HCT116 (cell line): ENCODE results near the gene MPHOSPH8. TPM values are rescaled to one million over a fixed set of nuclear protein-coding genes. Genes with fewer than 3 reads are reported as not detected.

ENCODE experiments used
- ATAC-seq: fragments of 200-7000 bp; cut with Tn5 transposase; 2 replicates; pipeline ENCODE4 v1.9.1; 2020; ENCODE audit warnings: mild to moderate bottlenecking, moderate library complexity
- BruUV-seq: library from RNA; stranded (reverse); fragments of 400-500 nt; replicated peaks from 2 replicates; lab custom pipeline; 2021; lab: Mats Ljungman, UMichigan
- CTCF ChIA-PET: fragments of 300-600 bp; sonication (Branson Sonifier 250); formaldehyde crosslinking; loops from one replicate; lab custom pipeline; 2021; ENCODE audit warnings: antibody characterized with exemption; lab: Charles Lee
- POLR2A ChIA-PET: fragments of 300-600, 350-600 bp; sonication (Branson Sonifier 250); formaldehyde crosslinking; loops from one replicate; lab custom pipeline; 2021; ENCODE audit warnings: antibody characterized with exemption; lab: Charles Lee
- RAD21 ChIA-PET, 2 experiments: fragments of 300-600 bp; sonication (Branson Sonifier 250); formaldehyde crosslinking; loops; one replicate each; lab custom pipeline; 2023; ENCODE audit warnings: low total read pairs in 2 of 2; ENCODE audit not compliant: uncharacterized antibody in 2 of 2, unreplicated experiment in 2 of 2, low non-redundant PET in 1 of 2; lab: Charles Lee
- DNase-seq: peaks from one replicate; pipeline ENCODE4 v3.0.0-alpha.2; 2010; ENCODE audit warnings: low read depth, low spot score
- H2AFZ ChIP-seq: fragments of 200-600 bp; shearing (Covaris generic), sonication (generic); 2 replicates; pipeline ENCODE4 v1.6.1; 2017; ENCODE audit warnings: low read depth, mixed run types, mixed read lengths, antibody characterized with exemption, low read length; ENCODE audit not compliant: poor library complexity, severe bottlenecking
- H3K27ac ChIP-seq: 2 replicates; pipeline ENCODE4 v1.5.1; 2012; ENCODE audit warnings: low read depth, low read length
- H3K27me3 ChIP-seq: fragments of 200-600 bp; sonication (generic); 2 replicates; pipeline ENCODE4 v1.6.1; 2016; ENCODE audit warnings: mixed run types, low read length, mixed read lengths; ENCODE audit not compliant: insufficient read depth
- H3K36me3 ChIP-seq, 2 experiments: fragments of 200-500 bp in 1 of 2; fragments of 200-600 bp in 1 of 2; sonication (Bioruptor generic) in 1 of 2; sonication (generic) in 1 of 2; 2 replicates each; pipeline versions ENCODE4 v1.5.1 to v1.6.1; 2014 to 2016; ENCODE audit warnings: low read length in 2 of 2, inconsistent platforms in 1 of 2, mixed read lengths in 1 of 2, mixed run types in 1 of 2; ENCODE audit not compliant: insufficient read depth in 2 of 2, control insufficient read depth in 1 of 2
- H3K4me1 ChIP-seq, 2 experiments: fragments of 200-600 bp in 1 of 2; sonication (generic) in 1 of 2; 2 replicates each; pipeline versions ENCODE4 v1.5.1 to v1.6.1; 2012 to 2017; ENCODE audit warnings: low read length in 2 of 2, inconsistent platforms in 1 of 2, mild to moderate bottlenecking in 1 of 2, mixed read lengths in 1 of 2, mixed run types in 1 of 2, moderate library complexity in 1 of 2; ENCODE audit not compliant: insufficient read depth in 2 of 2, control insufficient read depth in 1 of 2
- H3K4me2 ChIP-seq: fragments of 200-600 bp; sonication (generic); 2 replicates; pipeline ENCODE4 v1.6.1; 2017; ENCODE audit warnings: mixed run types, low read length, mixed read lengths
- H3K4me3 ChIP-seq, 2 experiments: fragments of 200-600 bp in 1 of 2; sonication (generic) in 1 of 2; replicated peaks in 1 of 2; 2 replicates each; pipeline ENCODE4 v1.5.1; 2011 to 2016; ENCODE audit warnings: low read length in 2 of 2, control low read depth in 1 of 2, low read depth in 1 of 2, mild to moderate bottlenecking in 1 of 2, mixed read lengths in 1 of 2, mixed run types in 1 of 2
- H3K79me2 ChIP-seq: fragments of 200-600 bp; sonication (generic); 2 replicates; pipeline ENCODE4 v1.6.1; 2017; ENCODE audit warnings: mild to moderate bottlenecking, mixed run types, low read length, moderate library complexity, mixed read lengths; ENCODE audit not compliant: insufficient read depth
- H3K9ac ChIP-seq: fragments of 200-600 bp; sonication (generic); 2 replicates; pipeline ENCODE4 v1.6.1; 2016; ENCODE audit warnings: low read length, mixed read lengths
- H3K9me2 ChIP-seq: fragments of 200-600 bp; sonication (generic), shearing (Covaris generic); 2 replicates; pipeline ENCODE4 v1.6.1; 2017; ENCODE audit warnings: mixed run types, mild to moderate bottlenecking, moderate library complexity; ENCODE audit not compliant: insufficient read depth
- H3K9me3 ChIP-seq, 2 experiments: fragments of 200-500 bp in 1 of 2; fragments of 200-600 bp in 1 of 2; sonication (Bioruptor generic) in 1 of 2; sonication (generic) in 1 of 2; 2 replicates each; pipeline ENCODE4 v1.6.1; 2014 to 2017; ENCODE audit warnings: low read length in 2 of 2, mixed read lengths in 2 of 2, inconsistent platforms in 1 of 2, low read depth in 1 of 2, mild to moderate bottlenecking in 1 of 2, mixed run types in 1 of 2, moderate library complexity in 1 of 2; ENCODE audit not compliant: control insufficient read depth in 1 of 2, insufficient read depth in 1 of 2
- H4K20me1 ChIP-seq: fragments of 200-600 bp; sonication (generic), shearing (Covaris generic); 2 replicates; pipeline ENCODE4 v1.6.1; 2017; ENCODE audit warnings: mixed run types, mild to moderate bottlenecking, moderate library complexity; ENCODE audit not compliant: insufficient read depth
- ATF3 ChIP-seq: IDR thresholded peaks from 2 replicates; pipeline ENCODE4 v1.6.1; 2012
- CEBPB ChIP-seq: IDR thresholded peaks from 2 replicates; pipeline ENCODE4 v1.6.1; 2012; ENCODE audit warnings: low read depth
- EZH2 ChIP-seq: fragments of 200-600 bp; sonication (generic); IDR thresholded peaks from 2 replicates; pipeline ENCODE4 v1.6.1; 2017; ENCODE audit warnings: antibody characterized with exemption, mixed run types
- JUND ChIP-seq: IDR thresholded peaks from 2 replicates; pipeline ENCODE4 v1.6.1; 2012
- MAX ChIP-seq: IDR thresholded peaks from 2 replicates; pipeline ENCODE4 v1.6.1; 2012
- POLR2A ChIP-seq: IDR thresholded peaks from 2 replicates; pipeline ENCODE4 v1.7.0; 2011; ENCODE audit warnings: borderline replicate concordance; ENCODE audit not compliant: insufficient read depth, insufficient read length; ENCODE audit errors: extremely low read depth
- POLR2AphosphoS5 ChIP-seq: IDR thresholded peaks from 2 replicates; pipeline ENCODE4 v1.6.1; 2011; ENCODE audit warnings: mild to moderate bottlenecking, low read depth, low read length, moderate library complexity
- SIN3A ChIP-seq: IDR thresholded peaks from 2 replicates; pipeline ENCODE4 v1.6.1; 2012; ENCODE audit warnings: low read depth
- SP1 ChIP-seq: IDR thresholded peaks from 2 replicates; pipeline ENCODE4 v1.6.1; 2012; ENCODE audit warnings: low read depth
- SRF ChIP-seq: IDR thresholded peaks from 2 replicates; pipeline ENCODE4 v1.6.1; 2012; ENCODE audit warnings: low read depth
- ZBTB33 ChIP-seq: IDR thresholded peaks from 2 replicates; pipeline ENCODE4 v1.6.1; 2011; ENCODE audit warnings: mild to moderate bottlenecking, low read length, moderate library complexity; ENCODE audit not compliant: insufficient replicate concordance; ENCODE audit errors: extremely low read depth
- ZFX ChIP-seq: fragments of 450-650 bp; IDR thresholded peaks from 2 replicates; pipeline ENCODE4 v1.6.1; 2017
- ZNF274 ChIP-seq: fragments of 200-500 bp; sonication (Bioruptor generic); IDR thresholded peaks from 2 replicates; pipeline ENCODE4 v1.6.1; 2014; ENCODE audit warnings: mild to moderate bottlenecking, low read depth, low read length, inconsistent platforms
- intact Hi-C: fragments of 100-400 bp; cut with micrococcal nuclease; formaldehyde crosslinking; loops from 2 replicates; pipeline ENCODE4 v1.10.0; 2022
- total RNA-seq: library from RNA; stranded (reverse); gene quantifications from one replicate; pipeline ENCODE4 v1.2.1, GENCODE V29; 2021; ENCODE audit not compliant: unreplicated experiment
- TF ChIP-seq, protein P1 (sequence below), 3 experiments: fragments of 200-600 bp in 1 of 3; sonication (generic) in 1 of 3; IDR thresholded peaks in 2 of 3; conservative IDR thresholded peaks in 1 of 3; 2 replicates each; pipeline ENCODE4 v1.5.1; 2012 to 2017; ENCODE audit warnings: low read depth in 2 of 3, low read length in 2 of 3, antibody characterized with exemption in 1 of 3, borderline replicate concordance in 1 of 3, control low read depth in 1 of 3, mild to moderate bottlenecking in 1 of 3, mixed read lengths in 1 of 3, mixed run types in 1 of 3, moderate library complexity in 1 of 3; ENCODE audit not compliant: insufficient read depth in 1 of 3

Gene MPHOSPH8
- total RNA-seq, 1 experiment from 2014 or later: 21.5 TPM

DNA sequence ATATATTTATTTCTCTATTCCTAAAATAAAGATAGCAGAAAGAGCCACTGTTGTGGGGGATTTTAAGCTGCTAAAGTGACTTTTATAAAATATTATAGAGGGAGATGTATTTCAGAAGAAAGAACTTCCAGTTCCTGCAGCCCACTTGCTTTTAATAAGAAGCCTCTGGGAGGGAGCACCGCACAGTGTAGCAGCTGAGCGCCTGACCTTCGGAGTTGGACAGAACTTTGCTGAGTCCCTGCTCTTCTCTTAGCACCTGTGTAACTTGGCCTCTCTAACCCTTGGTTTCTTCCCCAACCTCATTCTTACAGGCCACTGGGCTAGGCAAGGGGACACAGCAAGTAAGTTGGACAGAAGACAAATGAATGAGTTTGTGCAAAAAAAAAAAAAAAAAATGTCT, 37.4 kb upstream of the MPHOSPH8 start:
- no peaks in the 10 kb centered on the region for H3K36me3 ChIP-seq
- no peak overlapping the region for H3K9ac ChIP-seq
- H3K4me1 ChIP-seq: peaks cover 11 to 22% of the 10 kb centered on the region in 2 experiments
- H3K27me3 ChIP-seq: no peaks in the 10 kb centered on the region
- H3K79me2 ChIP-seq: no peaks in the 10 kb centered on the region
- no peaks in the 10 kb centered on the region for H4K20me1 ChIP-seq
- H3K9me3 ChIP-seq: no peaks in the 10 kb centered on the region
- H3K4me3 ChIP-seq: no peak overlapping the region
- ATAC-seq (no peak), DNase-seq (no peak)
- ChIA-PET RAD21 (no interaction called here), CTCF (no interaction called here), POLR2A (no interaction called here)
- TF ChIP-seq POLR2AphosphoS5 (no peak), SP1 (no peak), ZBTB33 (no peak), ATF3 (no peak), POLR2A (no peak), SIN3A (no peak), MAX (no peak), CEBPB (no peak), JUND (no peak), ZNF274 (no peak), EZH2 (no peak), ZFX (no peak), SRF (no peak)
- TF ChIP-seq, protein P1, sequence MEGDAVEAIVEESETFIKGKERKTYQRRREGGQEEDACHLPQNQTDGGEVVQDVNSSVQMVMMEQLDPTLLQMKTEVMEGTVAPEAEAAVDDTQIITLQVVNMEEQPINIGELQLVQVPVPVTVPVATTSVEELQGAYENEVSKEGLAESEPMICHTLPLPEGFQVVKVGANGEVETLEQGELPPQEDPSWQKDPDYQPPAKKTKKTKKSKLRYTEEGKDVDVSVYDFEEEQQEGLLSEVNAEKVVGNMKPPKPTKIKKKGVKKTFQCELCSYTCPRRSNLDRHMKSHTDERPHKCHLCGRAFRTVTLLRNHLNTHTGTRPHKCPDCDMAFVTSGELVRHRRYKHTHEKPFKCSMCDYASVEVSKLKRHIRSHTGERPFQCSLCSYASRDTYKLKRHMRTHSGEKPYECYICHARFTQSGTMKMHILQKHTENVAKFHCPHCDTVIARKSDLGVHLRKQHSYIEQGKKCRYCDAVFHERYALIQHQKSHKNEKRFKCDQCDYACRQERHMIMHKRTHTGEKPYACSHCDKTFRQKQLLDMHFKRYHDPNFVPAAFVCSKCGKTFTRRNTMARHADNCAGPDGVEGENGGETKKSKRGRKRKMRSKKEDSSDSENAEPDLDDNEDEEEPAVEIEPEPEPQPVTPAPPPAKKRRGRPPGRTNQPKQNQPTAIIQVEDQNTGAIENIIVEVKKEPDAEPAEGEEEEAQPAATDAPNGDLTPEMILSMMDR (IDR thresholded peaks at IDR 0.05 in 2 of 3, conservative IDR thresholded peaks at IDR 0.05 in 1 of 3; ENCODE audit: borderline replicate concordance in 1 of 3, insufficient read depth in 1 of 3, low read depth in 2 of 3, low read length in 2 of 3): no peak
- H3K9me2 ChIP-seq: no peaks in the 10 kb centered on the region
- H3K27ac ChIP-seq: no peak overlapping the region
- no peak overlapping the region for H2AFZ ChIP-seq
- no peak overlapping the region for H3K4me2 ChIP-seq
- BruUV-seq: no TSS peak
- intact Hi-C loops: no loop called here
